Measurements from ENCODE around the gene SOHLH2. TPM values are rescaled to one million over a fixed set of nuclear protein-coding genes. Genes with fewer than 3 reads are reported as not detected.

The SOHLH2 gene
- total and polyA plus RNA-seq, 2 of the 4 experiments (the other 2 are of a cell fraction) = 0.17 to 0.18 TPM

- ChIA-PET POLR2A (ENCODE audit: unreplicated experiment) (no interaction called here), CTCF (no interaction called here)
- H4K20me1 ChIP-seq (ENCODE audit: insufficient read depth, low read length) = no peaks in the 10 kb centered on the region
- WGBS, 2 experiments (ENCODE audit: extremely low coverage in 2 of 2, insufficient read length in 1 of 2) = 14% methylated on average over 7 of the region's 35 CpGs; no CpG with 5 or more reads in 1 of the 2 experiments
- no peaks in the 10 kb centered on the region for H3K36me3 ChIP-seq (ENCODE audit: control insufficient read depth, insufficient read depth, low read length)
- H3K79me1 ChIP-seq (ENCODE audit: low read depth in 1 of 2, low read length in 2 of 2) = no peaks in the 10 kb centered on the region
- H3K4me3 ChIP-seq (ENCODE audit: insufficient read depth, low read depth, low read length) = no peak overlapping the region
- H3K56ac ChIP-seq (ENCODE audit: extremely low read depth, insufficient read depth, low read length) = no peak overlapping the region
- no peaks in the 10 kb centered on the region for H3K9me3 ChIP-seq (ENCODE audit: control insufficient read depth, insufficient read depth, low read length)
- H3K9me1 ChIP-seq (ENCODE audit: insufficient read depth, low read length) = no peaks in the 10 kb centered on the region
- H3K4ac ChIP-seq (ENCODE audit: low read depth, low read length) = no peak overlapping the region
- no peak for ATAC-seq (ENCODE audit: low read depth)
- H2BK20ac ChIP-seq (ENCODE audit: low read depth, low read length) = no peak overlapping the region
- H4K5ac ChIP-seq (ENCODE audit: low read depth, low read length) = no peak overlapping the region
- H3K9ac ChIP-seq (ENCODE audit: low read depth, low read length) = no peak overlapping the region
- dilution Hi-C loops (cut with HindIII; ENCODE audit: low sequenced_read_pairs, unreplicated experiment) (no loop called here), intact Hi-C loops (cut with micrococcal nuclease) (no loop called here), in situ Hi-C loops (cut with MboI; ENCODE audit: low sequenced_read_pairs) (no loop called here)
- H2AK9ac ChIP-seq (replicated peaks; ENCODE audit: low read depth, low read length, poor library complexity) = no peak overlapping the region
- no peak overlapping the region for H3K27ac ChIP-seq (ENCODE audit: insufficient read depth, low read length)
- no peak overlapping the region for H2BK15ac ChIP-seq (ENCODE audit: low read depth, low read length)
- H3K4me2 ChIP-seq (ENCODE audit: low read depth, low read length) = no peak overlapping the region
- no peak overlapping the region for H4K91ac ChIP-seq (ENCODE audit: insufficient read depth, low read depth, low read length)
- peak overlapping the region; percentile 23 for H2AFZ ChIP-seq (replicated peaks; ENCODE audit: low read length, poor library complexity)
- no peaks in the 10 kb centered on the region for H3K4me1 ChIP-seq (ENCODE audit: control insufficient read depth, insufficient read depth, low read length)
- peaks cover 2% of the 10 kb centered on the region; the same call in 1 of the 2 replicates for H3K27me3 ChIP-seq (ENCODE audit: control insufficient read depth, insufficient read depth, low read length)
- H2BK120ac ChIP-seq (ENCODE audit: low read depth, low read length) = no peak overlapping the region
- BruUV-seq (replicated peaks) = no TSS peak
- TF ChIP-seq CEBPB (IDR thresholded peaks at IDR 0.05; ENCODE audit: low read depth, low read length) (no peak), SMC3 (IDR thresholded peaks at IDR 0.05; ENCODE audit: low read depth, low read length) (no peak), RFX5 (IDR thresholded peaks at IDR 0.05; ENCODE audit: low read depth, low read length) (no peak), MAFK (IDR thresholded peaks at IDR 0.05; ENCODE audit: low read depth, low read length) (no peak), CHD1 (IDR thresholded peaks at IDR 0.05; ENCODE audit: low read depth, low read length) (no peak), ELK1 (IDR thresholded peaks at IDR 0.05; ENCODE audit: borderline replicate concordance, low read depth, low read length) (no peak), MXI1 (IDR thresholded peaks at IDR 0.05; ENCODE audit: borderline replicate concordance, low read depth, low read length) (no peak), BHLHE40 (IDR thresholded peaks at IDR 0.05; ENCODE audit: low read depth, low read length) (no peak), RCOR1 (IDR thresholded peaks at IDR 0.05; ENCODE audit: insufficient replicate concordance, low read length) (no peak), NFE2L2 (IDR thresholded peaks at IDR 0.05; ENCODE audit: low read depth, low read length) (no peak), FOS (IDR thresholded peaks at IDR 0.05; ENCODE audit: low read depth, low read length) (no peak), MAZ (IDR thresholded peaks at IDR 0.05; ENCODE audit: borderline replicate concordance, low read depth, low read length) (no peak), USF2 (IDR thresholded peaks at IDR 0.05; ENCODE audit: low read depth, low read length) (no peak), RAD21 (IDR thresholded peaks at IDR 0.05; ENCODE audit: low read length) (no peak), POLR2A (IDR thresholded peaks at IDR 0.05; ENCODE audit: low read depth, low read length) (no peak)
- no peak for DNase-seq
- H2BK5ac ChIP-seq (ENCODE audit: low read depth, low read length, poor library complexity, severe bottlenecking) = no peak overlapping the region
- no peak overlapping the region for H2AK5ac ChIP-seq (ENCODE audit: low read depth, low read length)
- no peak overlapping the region for H3K14ac ChIP-seq (replicated peaks; ENCODE audit: low read depth, low read length)
- no peak overlapping the region for H3K18ac ChIP-seq (ENCODE audit: low read depth, low read length)
- H3K23ac ChIP-seq (ENCODE audit: low read depth, low read length) = no peak overlapping the region
- H4K8ac ChIP-seq (ENCODE audit: low read depth in 2 of 2, low read length in 2 of 2) = no peak overlapping the region
Observed at GRCh38 chr13:36154567-36155291, 59.6 kb downstream of the SOHLH2 start.
